ENCODE results near the gene CLMN. TPM values are rescaled to one million over a fixed set of nuclear protein-coding genes. Genes with fewer than 3 reads are reported as not detected.
A peak's percentile ranks its signal among the peaks of the same experiment; 100 is the strongest.

CLMN gene
- total and polyA plus RNA-seq, 9 of the 15 experiments (the other 6 are each of a cell fraction or from before 2014, with no cell fraction given): 0.01 to 0.18 (median 0.07) TPM; not detected in 4

DNA sequence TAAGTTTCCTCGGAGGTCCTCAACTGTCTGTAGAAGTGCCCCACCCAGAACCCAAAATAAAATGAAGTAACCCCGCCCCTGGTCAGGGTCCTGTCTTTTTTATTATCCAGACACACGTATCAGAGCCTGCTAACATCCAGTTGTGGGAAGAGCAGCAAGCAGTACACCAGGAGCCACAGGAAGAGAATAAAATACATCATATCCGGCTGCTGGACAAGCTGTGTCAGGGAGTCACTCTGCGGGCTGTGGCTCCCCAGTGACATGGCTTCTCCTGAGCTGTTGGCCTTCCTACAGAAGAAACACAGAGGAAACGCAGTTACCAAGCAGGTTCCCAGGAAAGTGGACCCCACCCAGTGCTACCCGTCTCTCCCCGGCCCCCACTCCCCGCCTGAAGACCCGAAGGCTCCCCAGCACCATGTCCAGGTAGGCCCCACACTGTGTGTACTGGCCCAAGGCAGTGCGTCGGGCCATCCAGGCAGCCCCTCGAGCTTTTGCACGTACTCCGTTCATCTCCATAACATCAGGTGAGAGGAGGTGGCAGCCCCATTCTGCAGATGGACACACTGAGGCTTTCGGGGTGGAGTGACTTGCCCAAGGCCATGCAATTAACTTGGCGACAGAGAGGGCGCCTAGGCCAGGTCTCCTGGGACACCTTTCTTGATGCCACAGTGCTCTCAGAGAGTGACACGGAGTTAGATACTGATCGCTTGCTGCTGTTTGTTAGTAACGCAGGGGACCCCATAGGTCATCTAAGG is 128.1 kb downstream of the CLMN start:
- H3K36me3 ChIP-seq (ENCODE audit: control insufficient read depth, insufficient read depth, low read length): no peaks in the 10 kb centered on the region
- H3K9me3 ChIP-seq (replicated peaks; ENCODE audit: control insufficient read depth, insufficient read depth, low read depth, low read length): no peaks in the 10 kb centered on the region
- no peaks in the 10 kb centered on the region for H3K9me1 ChIP-seq (ENCODE audit: control insufficient read depth, insufficient read depth, low read length)
- intact Hi-C loops (cut with micrococcal nuclease) (loop anchor here (10.0 kb wide), 1 partner anchor 97 kb away; no protein-coding TSS in a partner anchor), in situ Hi-C loops (cut with MboI) (no loop called here)
- WGBS (ENCODE audit: insufficient coverage, low coverage, missing lambda C conversion rate): 8% methylated on average over 13 of the region's 21 CpGs
- FAIRE-seq: no peak
- no peak overlapping the region for H3K4me2 ChIP-seq (ENCODE audit: insufficient read depth, low read length)
- no peak overlapping the region for H3K9ac ChIP-seq (ENCODE audit: insufficient read depth in 1 of 2, low read depth in 2 of 2, low read length in 2 of 2)
- H3K4me3 ChIP-seq: no peak overlapping the region
- H2AFZ ChIP-seq (ENCODE audit: low read depth, low read length): no peak overlapping the region
- no TSS peak for BruUV-seq (replicated peaks)
- H3K27ac ChIP-seq (ENCODE audit: extremely low read depth, low read depth, low read length): no peak overlapping the region
- ATAC-seq: no peak; the same call in 2 of the 3 replicates
- H3K27me3 ChIP-seq (ENCODE audit: control insufficient read depth in 2 of 2, insufficient read depth in 2 of 2, low read length in 2 of 2): peaks cover 3 to 33% of the 10 kb centered on the region in 2 experiments; a peak in 3 of 5 replicates
- no peak for DNase-seq (ENCODE audit: extremely low read depth in 1 of 4, low spot score in 3 of 4)
- ChIA-PET CTCF (ENCODE audit: low intra/inter-chr PET ratio) (no interaction called here), POLR2A (no interaction called here)
- H3K79me2 ChIP-seq (ENCODE audit: control insufficient read depth, insufficient read depth, low read length): no peaks in the 10 kb centered on the region
- no peaks in the 10 kb centered on the region for H3K4me1 ChIP-seq (replicated peaks in 1 of 2; ENCODE audit: control insufficient read depth in 2 of 2, insufficient read depth in 2 of 2, low read length in 2 of 2)
- H4K20me1 ChIP-seq (replicated peaks; ENCODE audit: control insufficient read depth, insufficient read depth, low read length): no peaks in the 10 kb centered on the region
- TF ChIP-seq GTF3C2 (IDR thresholded peaks at IDR 0.05; ENCODE audit: borderline replicate concordance, extremely low read depth, insufficient read length) (no peak), RBM25 (IDR thresholded peaks at IDR 0.05; ENCODE audit: low read depth, low read length, severe bottlenecking) (peak; percentile 53), SETDB1 (IDR thresholded peaks at IDR 0.05; ENCODE audit: low read length) (no peak), C11orf30 (IDR thresholded peaks at IDR 0.05; ENCODE audit: low read depth) (no peak), PRPF4 (IDR thresholded peaks at IDR 0.05; ENCODE audit: insufficient read depth, low read depth, low read length, poor library complexity, severe bottlenecking) (no peak), SRSF1 (IDR thresholded peaks at IDR 0.05; ENCODE audit: low read depth, low read length) (no peak), HOXB6 (CRISPR knock-in tag; IDR thresholded peaks at IDR 0.05; ENCODE audit: borderline replicate concordance) (no peak), SMARCE1 (IDR thresholded peaks at IDR 0.05) (no peak), NONO (IDR thresholded peaks at IDR 0.05; ENCODE audit: low read depth in 2 of 2, low read length in 1 of 2) (no peak), ZNF639 (CRISPR knock-in tag; conservative IDR thresholded peaks at IDR 0.05 in 1 of 2, IDR thresholded peaks at IDR 0.05 in 1 of 2) (no peak), MYBL2 (IDR thresholded peaks at IDR 0.05; ENCODE audit: low read depth) (no peak), MYBL2 (CRISPR knock-in tag; IDR thresholded peaks at IDR 0.05; ENCODE audit: borderline replicate concordance) (no peak)
- TF ChIP-seq, protein P1, sequence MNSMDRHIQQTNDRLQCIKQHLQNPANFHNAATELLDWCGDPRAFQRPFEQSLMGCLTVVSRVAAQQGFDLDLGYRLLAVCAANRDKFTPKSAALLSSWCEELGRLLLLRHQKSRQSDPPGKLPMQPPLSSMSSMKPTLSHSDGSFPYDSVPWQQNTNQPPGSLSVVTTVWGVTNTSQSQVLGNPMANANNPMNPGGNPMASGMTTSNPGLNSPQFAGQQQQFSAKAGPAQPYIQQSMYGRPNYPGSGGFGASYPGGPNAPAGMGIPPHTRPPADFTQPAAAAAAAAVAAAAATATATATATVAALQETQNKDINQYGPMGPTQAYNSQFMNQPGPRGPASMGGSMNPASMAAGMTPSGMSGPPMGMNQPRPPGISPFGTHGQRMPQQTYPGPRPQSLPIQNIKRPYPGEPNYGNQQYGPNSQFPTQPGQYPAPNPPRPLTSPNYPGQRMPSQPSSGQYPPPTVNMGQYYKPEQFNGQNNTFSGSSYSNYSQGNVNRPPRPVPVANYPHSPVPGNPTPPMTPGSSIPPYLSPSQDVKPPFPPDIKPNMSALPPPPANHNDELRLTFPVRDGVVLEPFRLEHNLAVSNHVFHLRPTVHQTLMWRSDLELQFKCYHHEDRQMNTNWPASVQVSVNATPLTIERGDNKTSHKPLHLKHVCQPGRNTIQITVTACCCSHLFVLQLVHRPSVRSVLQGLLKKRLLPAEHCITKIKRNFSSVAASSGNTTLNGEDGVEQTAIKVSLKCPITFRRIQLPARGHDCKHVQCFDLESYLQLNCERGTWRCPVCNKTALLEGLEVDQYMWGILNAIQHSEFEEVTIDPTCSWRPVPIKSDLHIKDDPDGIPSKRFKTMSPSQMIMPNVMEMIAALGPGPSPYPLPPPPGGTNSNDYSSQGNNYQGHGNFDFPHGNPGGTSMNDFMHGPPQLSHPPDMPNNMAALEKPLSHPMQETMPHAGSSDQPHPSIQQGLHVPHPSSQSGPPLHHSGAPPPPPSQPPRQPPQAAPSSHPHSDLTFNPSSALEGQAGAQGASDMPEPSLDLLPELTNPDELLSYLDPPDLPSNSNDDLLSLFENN (IDR thresholded peaks at IDR 0.05; ENCODE audit: low read depth in 2 of 2, low read length in 2 of 2): no peak

All from K562 (cell line).